Breast epithelium (tissue), 4 donors: ENCODE measurements around the gene TMEM8B. TPM values are rescaled to one million over a fixed set of nuclear protein-coding genes. Genes with fewer than 3 reads are reported as not detected.

ENCODE experiments used
- DNase-seq, 2 donors: peaks; one replicate each; pipeline ENCODE4 v3.0.0-alpha.2; 2019; ENCODE audit warnings: low spot score in 2 of 2
- H3K27ac ChIP-seq, 2 donors: fragments of 200-600 bp; sonication (generic) in 1 of 2; one replicate each; pipeline ENCODE4 v1.5.1; 2016 to 2019; ENCODE audit warnings: mild to moderate bottlenecking in 1 of 2
- H3K27me3 ChIP-seq, 2 donors: fragments of 200-600 bp; sonication (generic) in 1 of 2; one replicate each; pipeline versions ENCODE4 v1.5.1 to v1.6.0; 2017 to 2019; ENCODE audit warnings: control low read depth in 1 of 2, mild to moderate bottlenecking in 1 of 2
- H3K36me3 ChIP-seq: fragments of 200-600 bp; one replicate; pipeline ENCODE4 v1.5.1; 2019
- H3K4me1 ChIP-seq, 2 donors: fragments of 200-600 bp; sonication (generic); one replicate each; pipeline ENCODE4 v1.5.1; 2016 to 2019; ENCODE audit warnings: control low read depth in 1 of 2
- H3K4me3 ChIP-seq, 3 donors: fragments of 200-600 bp; sonication (generic); 1 replicate in 2 of 3; 2 replicates in 1 of 3; pipeline ENCODE4 v1.5.1; 2016 to 2019; ENCODE audit warnings: mild to moderate bottlenecking in 3 of 3, moderate library complexity in 2 of 3
- H3K9me3 ChIP-seq, 2 donors: fragments of 200-600 bp; sonication (generic) in 1 of 2; one replicate each; pipeline ENCODE4 v1.5.1; 2016 to 2019; ENCODE audit warnings: control low read depth in 1 of 2
- CTCF ChIP-seq, 3 donors: fragments of 450-650 bp; IDR thresholded peaks; one replicate each; pipeline ENCODE4 v1.5.1; 2016 to 2017; ENCODE audit warnings: antibody characterized with exemption in 3 of 3, mild to moderate bottlenecking in 3 of 3, moderate library complexity in 3 of 3
- POLR2A ChIP-seq: fragments of 450-650 bp; IDR thresholded peaks from one replicate; pipeline ENCODE4 v1.6.1; 2016; ENCODE audit warnings: antibody characterized with exemption, mild to moderate bottlenecking, moderate library complexity
- POLR2AphosphoS5 ChIP-seq, 3 donors: sonication (generic); formaldehyde crosslinking; IDR thresholded peaks; one replicate each; pipeline ENCODE4 v1.6.1; 2017; ENCODE audit warnings: antibody characterized with exemption in 3 of 3
- intact Hi-C: fragments of 100-400 bp; cut with DNase I; formaldehyde crosslinking; loops from one replicate; pipeline ENCODE4 v1.15.1; 2023; ENCODE audit warnings: low total_unique reads
- total RNA-seq, 3 donors: library from RNA; depleted of rRNA; stranded (reverse); fragments of >200 nt; gene quantifications; one replicate each; pipeline ENCODE4 v1.1.0, GENCODE V29; 2016

Gene TMEM8B
- total RNA-seq, 3 donors from 2014 or later: 4.9 to 7.9 (median 6.7) TPM

GRCh38 chr9:35790385-35791296 is 38.4 kb upstream of the TMEM8B start:
- Histone ChIP-seq H3K4me3 (peak overlapping the region; percentile 56 to 81 (median 56)), H3K27ac (peak overlapping the region; percentile 54 to 91), H3K36me3 (no peaks in the 10 kb centered on the region), H3K27me3 (no peaks in the 10 kb centered on the region), H3K9me3 (no peaks in the 10 kb centered on the region), H3K4me1 (peaks cover 0 to 4% of the 10 kb centered on the region in 2 donors)
- intact Hi-C loops: loop anchor here (5.0 kb wide), 1 partner anchor 97 kb away; no protein-coding TSS in a partner anchor
- DNase-seq: peak; percentile 61
- TF ChIP-seq CTCF (IDR thresholded peaks at IDR 0.05) (peak; percentile 67 to 93 (median 92)), POLR2A (no peak), POLR2AphosphoS5 (IDR thresholded peaks at IDR 0.05) (peak in 1 of 3 donors; percentile 36)

GRCh38 chr9:35791297-35791921 is 37.6 kb upstream of the TMEM8B start, which contains the start of gene NPR2:
NPR2 (plus strand) TSS chr9:35791591; CDS start chr9:35792409, 818 bp downstream.
- Histone ChIP-seq H3K9me3 (no peaks in the 10 kb centered on the region), H3K27me3 (no peaks in the 10 kb centered on the region), H3K27ac (peak within 1 kb of the TSS; percentile 54 to 91), H3K36me3 (no peaks in the 10 kb centered on the region), H3K4me1 (peaks cover 0 to 4% of the 10 kb centered on the region in 2 donors), H3K4me3 (peak within 1 kb of the TSS; percentile 56 to 81 (median 56))
- TF ChIP-seq CTCF (IDR thresholded peaks at IDR 0.05): no peak
- no peak for TF ChIP-seq POLR2A
- no peak for TF ChIP-seq POLR2AphosphoS5 (IDR thresholded peaks at IDR 0.05)
- intact Hi-C loops: loop anchor here (5.0 kb wide), 1 partner anchor 96 kb away; no protein-coding TSS in a partner anchor
- no peak for DNase-seq

- Histone ChIP-seq H3K9me3 (no peaks in the 10 kb centered on the region), H3K4me3 (peak overlapping the region; percentile 56 to 81 (median 56)), H3K27ac (peak overlapping the region; percentile 52 to 91), H3K4me1 (peaks cover 0 to 4% of the 10 kb centered on the region in 2 donors), H3K36me3 (no peaks in the 10 kb centered on the region), H3K27me3 (no peaks in the 10 kb centered on the region)
- no peak for DNase-seq
- intact Hi-C loops: loop anchor here (5.0 kb wide), 1 partner anchor 95 kb away; no protein-coding TSS in a partner anchor
- TF ChIP-seq POLR2AphosphoS5 (IDR thresholded peaks at IDR 0.05) (no peak), POLR2A (no peak), CTCF (IDR thresholded peaks at IDR 0.05) (no peak)
Observed at GRCh38 chr9:35792024-35792813, 36.8 kb upstream of the TMEM8B start.

GRCh38 chr9:35792826-35793225 is 36.2 kb upstream of the TMEM8B start:
- no peak for TF ChIP-seq POLR2AphosphoS5 (IDR thresholded peaks at IDR 0.05)
- TF ChIP-seq POLR2A: no peak
- no peak for TF ChIP-seq CTCF (IDR thresholded peaks at IDR 0.05)
- H3K4me3 ChIP-seq: peak overlapping the region in 2 of 3 donors; percentile 56 to 81
- H3K4me1 ChIP-seq: peaks cover 0 to 4% of the 10 kb centered on the region in 2 donors
- no peak for DNase-seq
- intact Hi-C loops: loop anchor here (5.0 kb wide), 1 partner anchor 94 kb away; no protein-coding TSS in a partner anchor
- no peaks in the 10 kb centered on the region for H3K27me3 ChIP-seq
- peak overlapping the region in 1 of 2 donors; percentile 91 for H3K27ac ChIP-seq
- no peaks in the 10 kb centered on the region for H3K36me3 ChIP-seq
- H3K9me3 ChIP-seq: no peaks in the 10 kb centered on the region
